HG02642 (cell line): Measurements from ENCODE around the gene EGFR.

Experiments
- ATAC-seq: cut with Tn5 transposase; IDR thresholded peaks from one replicate; pipeline ENCODE4 v1.9.1; 2021; ENCODE audit warnings: mild to moderate bottlenecking; ENCODE audit not compliant: unreplicated experiment, poor library complexity

EGFR gene

DNA sequence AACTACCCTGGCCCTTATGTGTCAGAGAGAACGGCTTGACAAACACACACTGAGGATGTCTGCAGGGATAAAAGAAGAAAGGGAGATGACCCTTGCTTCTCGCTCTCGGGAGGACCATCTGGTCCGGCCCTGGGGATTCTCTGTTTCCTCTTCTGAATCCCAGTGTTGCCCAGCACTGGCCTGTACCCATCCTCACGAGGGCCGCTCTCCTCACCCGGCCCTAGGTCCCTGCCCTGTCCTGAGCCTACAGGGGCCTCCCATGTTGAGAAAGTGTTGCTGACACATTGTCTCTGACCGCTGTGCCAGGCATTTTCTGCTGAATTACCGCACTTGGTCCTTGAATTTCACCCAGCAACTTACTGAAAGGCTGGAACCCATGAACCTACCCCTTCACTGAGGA, 174.4 kb downstream of the EGFR start:
- no peak for ATAC-seq

DNA sequence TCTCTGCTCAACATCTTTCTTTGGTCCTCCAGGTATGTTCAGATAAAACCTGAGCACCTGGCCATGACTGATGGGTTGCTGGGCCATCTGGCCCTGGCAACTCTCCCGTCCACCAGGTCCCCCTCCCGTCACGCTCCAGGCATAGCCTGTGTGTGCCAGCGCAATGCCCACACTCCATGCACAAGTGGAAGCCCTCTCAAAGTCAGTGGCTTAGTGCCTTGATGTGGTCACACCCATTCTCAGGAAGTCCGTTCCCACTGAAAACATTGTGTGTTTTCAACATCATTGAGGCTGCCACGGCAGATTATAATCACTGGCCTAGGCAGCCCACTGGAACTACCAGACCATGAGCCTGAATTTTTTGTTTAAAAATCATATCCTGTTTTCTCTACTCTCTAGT, 175.7 kb downstream of the EGFR start:
- no peak for ATAC-seq

DNA sequence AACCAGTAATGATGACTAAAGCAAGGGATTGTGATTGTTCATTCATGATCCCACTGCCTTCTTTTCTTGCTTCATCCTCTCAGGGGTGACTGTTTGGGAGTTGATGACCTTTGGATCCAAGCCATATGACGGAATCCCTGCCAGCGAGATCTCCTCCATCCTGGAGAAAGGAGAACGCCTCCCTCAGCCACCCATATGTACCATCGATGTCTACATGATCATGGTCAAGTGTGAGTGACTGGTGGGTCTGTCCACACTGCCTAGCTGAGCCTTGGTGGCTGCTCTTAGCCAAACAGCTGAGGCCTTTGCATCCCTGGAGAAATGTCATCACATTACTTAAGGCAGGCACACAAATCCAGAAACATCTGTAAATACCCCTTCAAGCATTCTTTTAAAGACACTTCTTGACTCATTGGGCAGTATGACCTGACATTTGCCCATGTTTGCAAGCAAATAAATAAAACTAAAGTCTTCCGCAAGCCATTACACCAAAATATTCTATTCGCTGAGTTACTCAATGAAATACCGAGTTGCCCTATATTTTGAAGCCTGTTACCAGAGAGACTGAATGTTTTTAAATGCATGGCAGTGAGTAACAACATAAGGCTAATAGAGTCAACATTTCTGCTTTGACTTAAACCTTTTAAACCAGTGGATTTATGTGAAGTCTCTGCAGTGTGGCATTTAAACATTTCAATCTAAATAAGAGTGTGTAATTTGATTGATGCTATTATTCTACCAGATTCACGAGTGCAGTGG, 180.0 kb downstream of the EGFR start:
- ATAC-seq, result no peak

DNA sequence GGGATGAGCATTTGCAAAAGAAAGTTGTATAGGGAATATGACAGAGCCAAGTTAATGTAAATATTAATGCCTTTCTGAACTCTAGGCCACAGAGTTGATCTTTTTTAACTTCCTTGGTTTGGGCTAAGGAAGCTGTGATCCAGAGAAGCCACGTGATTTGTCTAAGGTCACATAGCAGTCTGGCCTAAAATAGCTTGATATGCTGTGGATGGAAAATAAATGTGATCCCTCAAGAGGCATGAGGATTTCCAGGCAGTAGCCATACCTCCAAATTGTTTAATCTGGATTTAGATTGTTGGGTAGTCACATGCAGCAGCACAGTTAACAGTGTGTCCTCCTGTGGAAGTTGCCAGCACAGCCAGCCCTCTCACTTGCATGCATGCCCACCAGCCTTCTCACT, 180.6 kb downstream of the EGFR start:
- no peak for ATAC-seq

DNA sequence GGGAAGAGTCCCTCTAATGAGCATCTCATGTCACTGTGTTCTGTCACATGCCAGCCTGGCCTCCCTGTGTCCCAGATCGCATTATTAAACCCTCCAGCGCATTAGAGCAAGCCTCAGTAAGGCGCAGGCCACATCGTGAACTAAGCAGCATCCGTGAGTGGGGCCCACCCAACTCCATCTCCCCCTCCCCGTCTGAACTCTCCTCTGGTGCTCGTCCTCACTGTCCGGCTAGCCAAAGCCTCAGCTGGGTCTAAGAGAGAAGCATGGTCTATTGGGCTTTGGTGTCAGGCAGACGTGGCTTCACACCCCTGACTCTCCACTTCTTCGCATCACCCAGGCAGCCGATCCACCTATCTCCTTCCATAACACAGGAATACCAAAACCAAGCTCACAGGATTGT, 181.6 kb downstream of the EGFR start:
- ATAC-seq, result no peak

DNA sequence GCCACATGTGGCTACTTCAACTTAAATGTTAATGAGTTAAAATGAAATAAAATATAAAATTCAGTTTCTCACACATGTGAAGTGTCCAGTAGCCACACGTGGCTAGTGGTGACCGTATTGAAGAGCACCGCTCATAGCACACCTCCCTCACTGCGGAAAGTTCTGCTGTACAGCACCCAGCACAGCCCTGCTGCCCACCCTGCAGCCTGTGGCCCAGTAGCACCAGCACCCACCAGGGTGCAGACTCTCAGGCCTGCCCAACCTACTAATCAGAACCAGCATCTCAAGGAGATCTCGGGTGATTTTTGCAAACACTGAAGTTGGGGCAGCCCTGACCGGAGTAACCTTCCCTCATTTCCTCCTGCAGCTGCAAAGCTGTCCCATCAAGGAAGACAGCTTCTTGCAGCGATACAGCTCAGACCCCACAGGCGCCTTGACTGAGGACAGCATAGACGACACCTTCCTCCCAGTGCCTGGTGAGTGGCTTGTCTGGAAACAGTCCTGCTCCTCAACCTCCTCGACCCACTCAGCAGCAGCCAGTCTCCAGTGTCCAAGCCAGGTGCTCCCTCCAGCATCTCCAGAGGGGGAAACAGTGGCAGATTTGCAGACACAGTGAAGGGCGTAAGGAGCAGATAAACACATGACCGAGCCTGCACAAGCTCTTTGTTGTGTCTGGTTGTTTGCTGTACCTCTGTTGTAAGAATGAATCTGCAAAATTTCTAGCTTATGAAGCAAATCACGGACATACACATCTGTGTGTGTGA, 183.5 kb downstream of the EGFR start:
- no peak for ATAC-seq

DNA sequence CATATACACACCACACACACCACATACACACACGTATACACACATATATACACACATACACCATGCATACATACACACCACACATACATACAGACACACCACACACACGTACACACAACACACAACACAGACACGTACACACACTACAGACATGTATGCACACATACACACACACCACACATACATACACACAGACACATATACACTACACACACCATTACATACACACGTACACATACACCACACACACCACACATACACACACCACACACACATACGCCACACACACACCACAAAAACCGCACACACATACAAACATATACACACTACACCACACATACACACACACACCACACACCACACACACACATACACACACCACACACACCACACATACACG, 184.5 kb downstream of the EGFR start:
- no peak for ATAC-seq

DNA sequence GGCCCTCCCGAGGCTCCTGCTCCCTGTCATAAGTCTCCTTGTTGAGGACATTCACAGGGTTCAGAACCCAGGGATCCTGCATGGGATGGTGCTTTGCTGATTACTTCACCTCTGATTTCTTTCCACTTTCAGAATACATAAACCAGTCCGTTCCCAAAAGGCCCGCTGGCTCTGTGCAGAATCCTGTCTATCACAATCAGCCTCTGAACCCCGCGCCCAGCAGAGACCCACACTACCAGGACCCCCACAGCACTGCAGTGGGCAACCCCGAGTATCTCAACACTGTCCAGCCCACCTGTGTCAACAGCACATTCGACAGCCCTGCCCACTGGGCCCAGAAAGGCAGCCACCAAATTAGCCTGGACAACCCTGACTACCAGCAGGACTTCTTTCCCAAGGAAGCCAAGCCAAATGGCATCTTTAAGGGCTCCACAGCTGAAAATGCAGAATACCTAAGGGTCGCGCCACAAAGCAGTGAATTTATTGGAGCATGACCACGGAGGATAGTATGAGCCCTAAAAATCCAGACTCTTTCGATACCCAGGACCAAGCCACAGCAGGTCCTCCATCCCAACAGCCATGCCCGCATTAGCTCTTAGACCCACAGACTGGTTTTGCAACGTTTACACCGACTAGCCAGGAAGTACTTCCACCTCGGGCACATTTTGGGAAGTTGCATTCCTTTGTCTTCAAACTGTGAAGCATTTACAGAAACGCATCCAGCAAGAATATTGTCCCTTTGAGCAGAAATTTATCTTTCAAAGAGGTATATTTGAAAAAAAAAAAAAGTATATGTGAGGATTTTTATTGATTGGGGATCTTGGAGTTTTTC, 186.5 kb downstream of the EGFR start:
- no peak for ATAC-seq

DNA sequence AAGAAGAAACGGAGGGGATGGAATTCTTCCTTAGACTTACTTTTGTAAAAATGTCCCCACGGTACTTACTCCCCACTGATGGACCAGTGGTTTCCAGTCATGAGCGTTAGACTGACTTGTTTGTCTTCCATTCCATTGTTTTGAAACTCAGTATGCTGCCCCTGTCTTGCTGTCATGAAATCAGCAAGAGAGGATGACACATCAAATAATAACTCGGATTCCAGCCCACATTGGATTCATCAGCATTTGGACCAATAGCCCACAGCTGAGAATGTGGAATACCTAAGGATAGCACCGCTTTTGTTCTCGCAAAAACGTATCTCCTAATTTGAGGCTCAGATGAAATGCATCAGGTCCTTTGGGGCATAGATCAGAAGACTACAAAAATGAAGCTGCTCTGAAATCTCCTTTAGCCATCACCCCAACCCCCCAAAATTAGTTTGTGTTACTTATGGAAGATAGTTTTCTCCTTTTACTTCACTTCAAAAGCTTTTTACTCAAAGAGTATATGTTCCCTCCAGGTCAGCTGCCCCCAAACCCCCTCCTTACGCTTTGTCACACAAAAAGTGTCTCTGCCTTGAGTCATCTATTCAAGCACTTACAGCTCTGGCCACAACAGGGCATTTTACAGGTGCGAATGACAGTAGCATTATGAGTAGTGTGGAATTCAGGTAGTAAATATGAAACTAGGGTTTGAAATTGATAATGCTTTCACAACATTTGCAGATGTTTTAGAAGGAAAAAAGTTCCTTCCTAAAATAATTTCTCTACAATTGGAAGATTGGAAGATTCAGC, 187.6 kb downstream of the EGFR start:
- ATAC-seq, result peak; percentile 43

DNA sequence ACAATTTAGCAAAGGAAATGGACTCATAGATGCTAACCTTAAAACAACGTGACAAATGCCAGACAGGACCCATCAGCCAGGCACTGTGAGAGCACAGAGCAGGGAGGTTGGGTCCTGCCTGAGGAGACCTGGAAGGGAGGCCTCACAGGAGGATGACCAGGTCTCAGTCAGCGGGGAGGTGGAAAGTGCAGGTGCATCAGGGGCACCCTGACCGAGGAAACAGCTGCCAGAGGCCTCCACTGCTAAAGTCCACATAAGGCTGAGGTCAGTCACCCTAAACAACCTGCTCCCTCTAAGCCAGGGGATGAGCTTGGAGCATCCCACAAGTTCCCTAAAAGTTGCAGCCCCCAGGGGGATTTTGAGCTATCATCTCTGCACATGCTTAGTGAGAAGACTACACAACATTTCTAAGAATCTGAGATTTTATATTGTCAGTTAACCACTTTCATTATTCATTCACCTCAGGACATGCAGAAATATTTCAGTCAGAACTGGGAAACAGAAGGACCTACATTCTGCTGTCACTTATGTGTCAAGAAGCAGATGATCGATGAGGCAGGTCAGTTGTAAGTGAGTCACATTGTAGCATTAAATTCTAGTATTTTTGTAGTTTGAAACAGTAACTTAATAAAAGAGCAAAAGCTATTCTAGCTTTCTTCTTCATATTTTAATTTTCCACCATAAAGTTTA, 188.8 kb downstream of the EGFR start:
- no peak for ATAC-seq

DNA sequence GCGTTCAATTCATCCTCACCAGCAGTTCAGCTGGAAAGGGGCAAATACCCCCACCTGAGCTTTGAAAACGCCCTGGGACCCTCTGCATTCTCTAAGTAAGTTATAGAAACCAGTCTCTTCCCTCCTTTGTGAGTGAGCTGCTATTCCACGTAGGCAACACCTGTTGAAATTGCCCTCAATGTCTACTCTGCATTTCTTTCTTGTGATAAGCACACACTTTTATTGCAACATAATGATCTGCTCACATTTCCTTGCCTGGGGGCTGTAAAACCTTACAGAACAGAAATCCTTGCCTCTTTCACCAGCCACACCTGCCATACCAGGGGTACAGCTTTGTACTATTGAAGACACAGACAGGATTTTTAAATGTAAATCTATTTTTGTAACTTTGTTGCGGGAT, 190.5 kb downstream of the EGFR start:
- ATAC-seq, result no peak

DNA sequence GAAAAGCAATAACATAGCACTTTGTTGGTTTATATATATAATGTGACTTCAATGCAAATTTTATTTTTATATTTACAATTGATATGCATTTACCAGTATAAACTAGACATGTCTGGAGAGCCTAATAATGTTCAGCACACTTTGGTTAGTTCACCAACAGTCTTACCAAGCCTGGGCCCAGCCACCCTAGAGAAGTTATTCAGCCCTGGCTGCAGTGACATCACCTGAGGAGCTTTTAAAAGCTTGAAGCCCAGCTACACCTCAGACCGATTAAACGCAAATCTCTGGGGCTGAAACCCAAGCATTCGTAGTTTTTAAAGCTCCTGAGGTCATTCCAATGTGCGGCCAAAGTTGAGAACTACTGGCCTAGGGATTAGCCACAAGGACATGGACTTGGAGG, 191.4 kb downstream of the EGFR start:
- no peak for ATAC-seq

DNA sequence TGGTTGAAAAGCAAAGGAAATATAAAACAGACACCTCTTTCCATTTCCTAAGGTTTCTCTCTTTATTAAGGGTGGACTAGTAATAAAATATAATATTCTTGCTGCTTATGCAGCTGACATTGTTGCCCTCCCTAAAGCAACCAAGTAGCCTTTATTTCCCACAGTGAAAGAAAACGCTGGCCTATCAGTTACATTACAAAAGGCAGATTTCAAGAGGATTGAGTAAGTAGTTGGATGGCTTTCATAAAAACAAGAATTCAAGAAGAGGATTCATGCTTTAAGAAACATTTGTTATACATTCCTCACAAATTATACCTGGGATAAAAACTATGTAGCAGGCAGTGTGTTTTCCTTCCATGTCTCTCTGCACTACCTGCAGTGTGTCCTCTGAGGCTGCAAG, 191.9 kb downstream of the EGFR start:
- no peak for ATAC-seq

DNA sequence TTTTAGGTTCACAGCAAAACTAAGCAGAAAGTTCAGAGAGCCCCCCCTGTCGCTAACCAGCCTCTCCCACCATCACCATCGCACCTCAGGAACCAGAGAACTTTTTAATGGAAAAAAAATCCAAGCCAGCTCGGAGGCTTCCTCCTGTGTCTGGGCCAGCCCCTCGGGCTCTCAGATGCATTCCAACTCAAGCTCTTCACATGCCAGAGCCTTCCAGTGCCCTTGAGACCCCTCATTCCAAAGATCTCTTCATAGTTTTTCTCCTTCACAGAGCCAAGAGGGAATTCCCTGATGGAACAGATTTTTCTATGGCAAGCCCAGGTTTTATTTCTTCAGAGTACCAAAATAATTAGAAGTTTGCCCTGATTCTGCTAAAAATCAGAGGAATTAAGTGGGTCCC, 192.9 kb downstream of the EGFR start:
- ATAC-seq, result no peak

DNA sequence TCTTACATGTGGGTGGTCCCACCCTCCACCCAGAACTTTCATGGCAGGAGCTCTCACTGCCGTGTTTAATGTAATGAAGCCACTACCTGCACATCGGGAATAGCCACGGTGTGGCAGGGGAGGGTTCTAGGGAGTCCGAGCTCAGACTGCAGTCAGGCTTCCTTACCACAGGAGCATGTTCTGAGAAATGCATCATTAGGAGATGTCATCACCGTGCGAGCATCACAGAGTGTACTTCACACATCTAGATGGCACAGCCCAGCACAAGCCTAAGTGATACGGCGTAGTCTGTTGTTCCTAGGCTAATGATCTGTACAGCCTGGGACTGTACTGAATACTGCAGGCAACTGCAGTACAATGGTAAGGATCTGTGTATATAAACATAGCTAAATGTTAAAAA, 193.4 kb downstream of the EGFR start:
- no peak for ATAC-seq

DNA sequence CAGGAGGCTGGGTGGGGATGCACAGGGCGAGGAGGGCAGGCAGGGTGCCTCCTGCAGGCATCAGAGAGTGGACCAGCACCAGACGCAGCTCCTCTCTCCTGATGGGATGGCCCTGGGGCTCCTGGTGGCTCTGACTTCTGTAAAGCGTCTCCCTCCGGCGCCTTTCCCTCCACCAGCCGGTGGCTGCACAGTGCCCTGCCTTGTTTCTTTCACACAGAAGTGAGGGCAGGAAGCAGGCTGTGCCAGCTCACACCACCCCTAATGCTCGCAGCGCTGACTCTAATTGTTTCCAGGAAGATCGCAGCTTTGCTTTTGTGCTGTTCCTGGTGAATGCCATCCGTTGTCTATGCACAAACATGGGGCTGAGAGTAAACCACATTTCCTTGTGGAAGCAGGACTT, 194.0 kb downstream of the EGFR start:
- ATAC-seq, result no peak

DNA sequence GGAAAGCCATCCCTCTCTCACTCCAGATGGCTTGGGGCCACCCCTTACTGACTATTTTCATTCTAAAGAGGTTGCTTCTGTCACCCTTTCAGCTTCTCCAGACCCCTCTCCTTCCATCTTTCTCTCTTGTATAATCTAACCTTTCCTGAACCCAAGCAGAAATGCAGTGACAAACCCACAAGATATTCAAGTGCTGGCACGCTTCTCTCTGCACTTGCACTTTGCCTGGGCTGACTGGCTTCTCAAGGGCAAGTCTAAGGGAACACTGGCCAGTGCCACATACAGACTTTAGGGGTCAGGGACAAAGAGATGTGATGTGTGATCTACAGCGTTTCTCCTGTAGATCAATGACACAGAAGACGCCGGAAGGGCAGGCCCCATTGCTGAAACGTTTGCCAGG, 195.9 kb downstream of the EGFR start:
- no peak for ATAC-seq

DNA sequence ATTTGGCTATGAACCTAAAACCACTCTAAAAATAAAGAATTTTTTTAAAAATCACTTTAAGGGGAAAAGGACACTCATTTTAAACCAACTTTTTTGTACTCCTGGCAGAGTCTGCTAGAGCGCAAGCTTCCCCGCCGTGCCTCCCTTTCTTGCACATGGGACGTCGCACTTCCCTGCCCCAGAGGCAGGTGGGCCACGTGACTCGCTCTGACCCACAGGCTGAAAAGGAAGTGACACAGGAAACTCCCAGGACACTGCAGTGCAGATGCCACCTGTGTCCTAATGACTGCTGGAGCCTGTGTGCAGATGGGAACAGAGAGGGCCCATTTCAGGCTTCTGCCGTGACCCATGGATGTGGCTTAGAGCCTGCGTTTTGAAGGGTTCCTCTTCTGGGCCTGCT, 204.2 kb downstream of the EGFR start:
- no peak for ATAC-seq

DNA sequence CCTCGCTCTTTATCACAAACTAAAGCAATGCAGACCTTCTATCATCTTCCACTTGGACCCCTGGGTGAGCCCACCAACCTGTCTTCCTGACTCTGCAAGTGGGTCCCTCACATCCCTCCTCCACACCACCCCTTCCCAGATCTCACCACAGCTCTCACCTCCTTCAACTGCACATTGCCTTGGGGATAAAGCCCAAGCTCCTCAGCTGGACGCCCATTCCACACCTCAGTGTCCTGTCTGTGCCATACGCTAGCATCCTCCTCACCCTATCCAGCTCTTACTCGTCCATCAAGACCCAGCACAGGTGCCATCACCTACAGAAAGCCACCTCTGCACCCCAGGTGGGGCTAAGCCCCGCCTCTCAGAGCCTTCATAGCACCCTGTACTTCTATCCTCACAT, 205.3 kb downstream of the EGFR start:
- ATAC-seq, result no peak

DNA sequence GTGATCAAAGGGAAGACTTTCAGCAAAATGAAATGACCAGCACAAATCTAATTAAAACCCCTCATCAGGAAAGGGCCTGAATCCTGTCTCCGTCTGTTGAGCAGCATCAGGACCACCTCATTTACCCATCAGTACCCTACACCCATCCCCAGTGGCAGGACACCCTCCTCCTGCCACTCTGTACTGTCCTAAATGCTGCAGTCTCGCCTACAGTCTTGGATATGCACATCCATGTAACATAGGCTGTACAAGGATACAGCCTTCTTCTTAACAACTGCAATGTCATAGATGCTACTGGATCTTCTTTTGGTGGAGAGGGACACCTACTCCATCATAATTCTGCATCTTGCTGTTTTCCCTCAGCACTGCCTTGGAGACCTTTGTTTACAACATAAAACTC, 206.0 kb downstream of the EGFR start:
- ATAC-seq, result no peak
